A673 (cell line): Measurements from ENCODE around the gene MBLAC2. TPM values are rescaled to one million over a fixed set of nuclear protein-coding genes. Genes with fewer than 3 reads are reported as not detected.

Experiments
- BruUV-seq: library from RNA; stranded (reverse); fragments of 400-500 nt; replicated peaks from 2 replicates; lab custom pipeline; 2021; lab: Mats Ljungman, UMichigan
- CTCF ChIA-PET: fragments of 300-600 bp; sonication (Branson Sonifier 250); formaldehyde crosslinking; loops from one replicate; lab custom pipeline; 2022; ENCODE audit warnings: antibody characterized with exemption; lab: Charles Lee
- POLR2A ChIA-PET: fragments of 300-600 bp; sonication (Branson Sonifier 250); formaldehyde crosslinking; loops from one replicate; lab custom pipeline; 2022; ENCODE audit warnings: antibody characterized with exemption; ENCODE audit not compliant: low non-redundant PET; lab: Charles Lee
- DNase-seq: peaks from one replicate; pipeline ENCODE4 v3.0.0-alpha.2; 2015; ENCODE audit warnings: low spot score
- H3K27ac ChIP-seq: fragments of 200-600 bp; sonication (generic); 2 replicates; pipeline ENCODE4 v1.5.1; 2016; ENCODE audit warnings: mixed run types, low read depth, mild to moderate bottlenecking, mixed read lengths, antibody characterized with exemption, low read length; ENCODE audit not compliant: poor library complexity, severe bottlenecking
- H3K27me3 ChIP-seq: fragments of 200-600 bp; sonication (generic); replicated peaks from 2 replicates; pipeline ENCODE4 v1.6.1; 2017; ENCODE audit warnings: mixed run types, low read depth, mild to moderate bottlenecking, mixed read lengths, antibody characterized with exemption, low read length; ENCODE audit not compliant: insufficient read depth, poor library complexity
- H3K36me3 ChIP-seq: fragments of 200-600 bp; sonication (generic); 2 replicates; pipeline ENCODE4 v1.6.1; 2016; ENCODE audit warnings: mixed run types, mild to moderate bottlenecking, mixed read lengths, antibody characterized with exemption, low read length; ENCODE audit not compliant: insufficient read depth, poor library complexity, severe bottlenecking
- H3K4me1 ChIP-seq: fragments of 200-600 bp; sonication (generic); 2 replicates; pipeline ENCODE4 v1.6.1; 2017; ENCODE audit warnings: mixed run types, mild to moderate bottlenecking, mixed read lengths, antibody characterized with exemption, low read length; ENCODE audit not compliant: insufficient read depth, poor library complexity, severe bottlenecking
- H3K4me3 ChIP-seq: fragments of 200-600 bp; sonication (generic); 2 replicates; pipeline ENCODE4 v1.5.1; 2016; ENCODE audit warnings: low read depth, mixed run types, mild to moderate bottlenecking, mixed read lengths, low read length; ENCODE audit not compliant: poor library complexity, severe bottlenecking
- H3K9me3 ChIP-seq: fragments of 200-600 bp; sonication (generic); 2 replicates; pipeline ENCODE4 v1.6.1; 2016; ENCODE audit warnings: mixed run types, low read depth, mild to moderate bottlenecking, mixed read lengths, antibody characterized with exemption, low read length; ENCODE audit not compliant: poor library complexity, severe bottlenecking
- EZH2 ChIP-seq: fragments of 200-600 bp; sonication (generic); IDR thresholded peaks from 2 replicates; pipeline ENCODE4 v1.6.1; 2017; ENCODE audit warnings: borderline replicate concordance, low read depth, mild to moderate bottlenecking, mixed read lengths, antibody characterized with exemption, low read length; ENCODE audit not compliant: poor library complexity, severe bottlenecking
- intact Hi-C: fragments of 100-400 bp; cut with micrococcal nuclease; formaldehyde crosslinking; loops from one replicate; pipeline ENCODE4 v1.10.0; 2022; ENCODE audit not compliant: unreplicated experiment
- total RNA-seq: library from RNA; stranded (reverse); gene quantifications from 2 replicates; pipeline ENCODE4 v1.2.3, GENCODE V29; 2021
- TF ChIP-seq, protein P1 (sequence below): fragments of 300-800, 200-600 bp; sonication (generic); conservative IDR thresholded peaks from 2 replicates; pipeline ENCODE4 v1.5.1; 2017; ENCODE audit warnings: low read depth, mild to moderate bottlenecking, antibody characterized with exemption, low read length, moderate library complexity, mixed read lengths

MBLAC2 gene
- total RNA-seq, 1 experiment from 2014 or later, result 6.5 TPM

DNA sequence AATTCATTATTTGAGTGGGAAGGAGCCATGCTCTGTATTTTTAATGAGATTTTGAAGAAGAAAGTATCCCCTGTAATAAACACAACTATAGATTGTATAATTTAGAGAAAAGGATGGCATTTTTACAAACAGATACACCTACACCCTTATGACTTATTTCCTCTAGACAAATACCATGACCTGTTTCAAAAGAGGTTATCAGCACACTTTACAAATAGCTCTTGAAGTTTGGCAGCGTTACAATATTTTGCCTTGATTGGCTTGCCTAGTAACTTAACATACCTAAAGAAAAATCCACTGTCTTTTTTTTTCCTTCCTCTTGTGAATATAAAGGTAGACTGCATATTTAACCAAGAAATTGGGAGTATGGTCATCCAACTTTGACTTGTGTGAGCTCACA is 36.5 kb downstream of the MBLAC2 start:
- DNase-seq, result no peak
- TF ChIP-seq EZH2, result no peak
- TF ChIP-seq, protein P1, sequence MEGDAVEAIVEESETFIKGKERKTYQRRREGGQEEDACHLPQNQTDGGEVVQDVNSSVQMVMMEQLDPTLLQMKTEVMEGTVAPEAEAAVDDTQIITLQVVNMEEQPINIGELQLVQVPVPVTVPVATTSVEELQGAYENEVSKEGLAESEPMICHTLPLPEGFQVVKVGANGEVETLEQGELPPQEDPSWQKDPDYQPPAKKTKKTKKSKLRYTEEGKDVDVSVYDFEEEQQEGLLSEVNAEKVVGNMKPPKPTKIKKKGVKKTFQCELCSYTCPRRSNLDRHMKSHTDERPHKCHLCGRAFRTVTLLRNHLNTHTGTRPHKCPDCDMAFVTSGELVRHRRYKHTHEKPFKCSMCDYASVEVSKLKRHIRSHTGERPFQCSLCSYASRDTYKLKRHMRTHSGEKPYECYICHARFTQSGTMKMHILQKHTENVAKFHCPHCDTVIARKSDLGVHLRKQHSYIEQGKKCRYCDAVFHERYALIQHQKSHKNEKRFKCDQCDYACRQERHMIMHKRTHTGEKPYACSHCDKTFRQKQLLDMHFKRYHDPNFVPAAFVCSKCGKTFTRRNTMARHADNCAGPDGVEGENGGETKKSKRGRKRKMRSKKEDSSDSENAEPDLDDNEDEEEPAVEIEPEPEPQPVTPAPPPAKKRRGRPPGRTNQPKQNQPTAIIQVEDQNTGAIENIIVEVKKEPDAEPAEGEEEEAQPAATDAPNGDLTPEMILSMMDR, result no peak
- Histone ChIP-seq H3K4me3 (no peak overlapping the region), H3K27me3 (no peaks in the 10 kb centered on the region), H3K9me3 (no peaks in the 10 kb centered on the region), H3K36me3 (no peaks in the 10 kb centered on the region), H3K4me1 (peaks cover 3% of the 10 kb centered on the region), H3K27ac (no peak overlapping the region)
- intact Hi-C loops, result loop anchor here (2.0 kb wide), 1 partner anchor 167 kb away; no protein-coding TSS in a partner anchor
- no TSS peak for BruUV-seq
- POLR2A ChIA-PET, result no interaction called here
- CTCF ChIA-PET, result no interaction called here

DNA sequence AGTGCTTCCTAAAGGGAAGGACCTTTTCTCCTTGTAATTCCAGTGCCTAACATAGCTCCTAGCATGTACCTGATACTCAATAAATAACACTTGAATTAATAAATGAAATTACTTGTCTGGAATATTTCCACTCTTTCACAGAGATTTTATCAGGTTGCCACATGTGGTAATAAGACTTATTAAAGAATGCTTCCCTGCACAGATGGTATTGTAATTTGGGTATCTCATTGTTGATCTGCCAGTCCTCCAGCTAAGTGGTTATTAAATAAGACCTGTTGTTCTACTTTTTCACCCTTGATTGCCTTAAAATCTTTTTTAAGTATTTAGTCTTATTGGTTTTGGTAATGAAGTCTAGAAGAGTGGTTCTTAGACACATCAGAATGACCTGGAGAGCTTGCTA is 36.9 kb downstream of the MBLAC2 start:
- no TSS peak for BruUV-seq
- intact Hi-C loops, result loop anchor here (2.0 kb wide), 1 partner anchor 167 kb away; no protein-coding TSS in a partner anchor
- no peaks in the 10 kb centered on the region for H3K9me3 ChIP-seq
- TF ChIP-seq, protein P1, result no peak
- no peak for TF ChIP-seq EZH2
- H3K36me3 ChIP-seq, result no peaks in the 10 kb centered on the region
- no peak overlapping the region for H3K4me3 ChIP-seq
- no peak for DNase-seq
- ChIA-PET CTCF (no interaction called here), POLR2A (no interaction called here)
- H3K27me3 ChIP-seq, result no peaks in the 10 kb centered on the region
- H3K4me1 ChIP-seq, result peaks cover 3% of the 10 kb centered on the region
- no peak overlapping the region for H3K27ac ChIP-seq

DNA sequence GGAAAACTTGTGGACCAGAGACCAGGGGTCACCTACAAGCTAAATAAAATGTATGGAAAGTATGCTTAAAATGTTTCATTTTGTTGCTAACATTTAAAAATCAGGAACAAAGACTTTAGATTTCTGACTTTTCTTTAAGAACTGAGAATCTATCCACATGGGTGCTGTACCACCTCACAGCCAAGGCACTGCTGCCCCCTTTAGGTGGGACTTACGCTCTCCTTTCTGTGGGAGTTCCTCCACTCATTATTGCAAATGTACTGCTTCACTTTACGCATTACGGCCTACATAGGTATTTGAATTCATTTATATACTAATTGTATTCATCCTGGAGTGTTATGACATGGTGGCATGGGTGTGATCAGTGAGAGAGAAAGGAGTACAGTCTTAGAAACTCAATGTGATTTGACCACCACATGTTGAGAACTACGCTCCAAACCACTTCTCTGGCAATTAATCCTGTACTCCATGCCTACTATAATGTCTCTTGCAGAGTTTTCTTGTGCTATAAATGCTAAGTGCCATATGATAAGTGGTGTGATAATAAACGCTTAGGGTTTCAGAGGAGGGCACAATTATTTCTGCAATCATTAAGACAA is 40.4 kb downstream of the MBLAC2 start:
- Histone ChIP-seq H3K27me3 (no peaks in the 10 kb centered on the region), H3K27ac (no peak overlapping the region), H3K4me1 (no peaks in the 10 kb centered on the region), H3K9me3 (no peaks in the 10 kb centered on the region), H3K4me3 (no peak overlapping the region), H3K36me3 (no peaks in the 10 kb centered on the region)
- CTCF ChIA-PET, result no interaction called here
- POLR2A ChIA-PET, result no interaction called here
- TF ChIP-seq, protein P1, result peak; percentile 89
- TF ChIP-seq EZH2, result no peak
- intact Hi-C loops, result loop anchor here (5.0 kb wide), 1 partner anchor 1707 kb away; no protein-coding TSS in a partner anchor
- no TSS peak for BruUV-seq
- peak; percentile 67 for DNase-seq
